ENCODE results near the gene DERL2.

The DERL2 gene

GRCh38 chr17:5485270-5486205, at the start of gene DERL2:
TSS of gene DERL2 (minus strand) at chr17:5486178. CDS start at chr17:5486161, 17 bp downstream.
- DNase-seq (ENCODE audit: low spot score), result no peak

GRCh38 chr17:5535436-5535835, 49.5 kb upstream of the DERL2 start:
- no peak for DNase-seq (ENCODE audit: low spot score)

GRCh38 chr17:5533486-5534315, 47.7 kb upstream of the DERL2 start:
- no peak for DNase-seq (ENCODE audit: low spot score)

GRCh38 chr17:5532581-5532980, 46.6 kb upstream of the DERL2 start:
- DNase-seq (ENCODE audit: low spot score), result no peak

- DNase-seq (ENCODE audit: low spot score), result no peak
Observed at GRCh38 chr17:5531085-5531418, 45.1 kb upstream of the DERL2 start.

GRCh38 chr17:5530265-5531084, 44.5 kb upstream of the DERL2 start:
- DNase-seq (ENCODE audit: low spot score), result no peak

- no peak for DNase-seq (ENCODE audit: low spot score)
Observed at GRCh38 chr17:5527601-5528250, 41.7 kb upstream of the DERL2 start.

- no peak for DNase-seq (ENCODE audit: low spot score)
Observed at GRCh38 chr17:5526821-5527598, 41.0 kb upstream of the DERL2 start.

GRCh38 chr17:5523249-5523648, 37.3 kb upstream of the DERL2 start:
- DNase-seq (ENCODE audit: low spot score), result no peak

- no peak for DNase-seq (ENCODE audit: low spot score)
Observed at GRCh38 chr17:5522476-5522875, 36.5 kb upstream of the DERL2 start.

- no peak for DNase-seq (ENCODE audit: low spot score)
Observed at GRCh38 chr17:5516060-5516792, 30.2 kb upstream of the DERL2 start.

GRCh38 chr17:5514976-5515375, 29.0 kb upstream of the DERL2 start:
- no peak for DNase-seq (ENCODE audit: low spot score)

- DNase-seq (ENCODE audit: low spot score), result no peak
Observed at GRCh38 chr17:5513628-5514027, 27.6 kb upstream of the DERL2 start.

GRCh38 chr17:5511401-5512225, 25.6 kb upstream of the DERL2 start:
- DNase-seq (ENCODE audit: low spot score), result no peak

- DNase-seq (ENCODE audit: low spot score), result no peak
Observed at GRCh38 chr17:5510771-5511170, 24.8 kb upstream of the DERL2 start.

GRCh38 chr17:5509482-5509881, 23.5 kb upstream of the DERL2 start:
- no peak for DNase-seq (ENCODE audit: low spot score)

GRCh38 chr17:5508810-5509209, 22.8 kb upstream of the DERL2 start:
- DNase-seq (ENCODE audit: low spot score), result no peak

GRCh38 chr17:5506307-5506706, 20.3 kb upstream of the DERL2 start:
- DNase-seq (ENCODE audit: low spot score), result no peak

- no peak for DNase-seq (ENCODE audit: low spot score)
Observed at GRCh38 chr17:5502552-5502951, 16.6 kb upstream of the DERL2 start.
